HG03457 (cell line): ENCODE data around the gene ZBP1.
"Not testable (repeated sequence)": the region's sequence is repeated elsewhere in the genome, so short reads cannot be mapped to it uniquely, and the experiment has no call there.

Experiments
- ATAC-seq: cut with Tn5 transposase; IDR thresholded peaks from one replicate; pipeline ENCODE4 v1.9.1; 2021; ENCODE audit warnings: moderate number of reproducible peaks; ENCODE audit not compliant: unreplicated experiment

ZBP1 gene

DNA sequence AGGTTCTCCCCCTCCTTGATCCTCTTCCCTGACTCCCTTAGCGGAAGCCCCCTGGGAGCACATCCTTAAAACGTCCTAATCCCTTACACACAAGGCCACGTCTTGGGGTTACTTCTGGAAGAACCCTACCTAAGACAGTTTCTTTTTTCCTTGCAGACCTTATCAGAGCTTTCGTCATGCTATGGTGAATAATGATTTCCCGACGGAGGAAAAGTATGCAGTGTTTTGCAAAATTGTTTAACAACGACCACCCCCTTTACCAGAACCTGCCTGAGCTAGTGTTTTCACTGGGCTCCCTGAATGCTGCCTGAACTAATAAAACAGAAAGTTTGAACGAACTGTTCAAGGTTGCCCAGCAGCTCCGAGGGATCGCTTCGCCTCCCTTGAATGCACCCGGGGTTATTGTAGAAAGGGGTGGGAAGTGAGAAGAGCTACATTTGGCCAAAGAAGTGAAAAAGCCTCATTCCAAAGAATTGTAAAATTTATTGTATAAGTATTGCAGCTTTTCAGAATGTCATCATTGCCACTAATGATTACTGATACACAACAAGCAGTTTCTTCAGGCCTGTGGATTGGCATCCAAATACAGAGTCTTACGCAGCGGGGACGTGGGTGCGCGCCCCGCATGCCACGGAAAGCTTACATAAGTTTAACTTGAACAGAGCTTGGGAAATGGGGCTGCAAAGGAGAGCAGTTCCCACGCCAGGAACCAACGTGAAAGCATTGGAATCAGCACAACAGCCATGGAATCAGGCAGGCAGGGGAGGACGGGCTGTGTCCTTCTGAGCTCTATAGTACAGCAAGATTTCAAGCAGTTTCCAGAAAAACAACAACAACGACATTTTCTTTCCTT is 27.9 kb upstream of the ZBP1 start:
- ATAC-seq: no peak

- ATAC-seq: no peak
These were observed 27.0 kb upstream of the ZBP1 start for GRCh38 chr20:57647006-57647932.

DNA sequence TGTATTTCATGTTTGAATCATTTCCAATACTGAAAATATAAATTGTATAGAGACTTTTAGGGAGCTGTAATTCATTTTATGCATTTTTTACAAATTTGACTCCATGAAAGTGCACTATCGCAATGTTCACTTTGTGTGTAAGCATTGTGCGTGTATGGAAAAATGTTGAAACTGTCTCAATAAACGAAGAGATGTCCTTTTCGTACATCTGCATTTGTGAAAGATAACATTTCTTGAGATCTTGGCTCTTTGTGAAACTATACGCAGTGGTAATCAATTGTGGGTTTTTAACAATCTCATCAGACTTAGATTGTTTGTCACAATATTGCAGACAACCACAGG is 18.6 kb upstream of the ZBP1 start:
- no peak for ATAC-seq

DNA sequence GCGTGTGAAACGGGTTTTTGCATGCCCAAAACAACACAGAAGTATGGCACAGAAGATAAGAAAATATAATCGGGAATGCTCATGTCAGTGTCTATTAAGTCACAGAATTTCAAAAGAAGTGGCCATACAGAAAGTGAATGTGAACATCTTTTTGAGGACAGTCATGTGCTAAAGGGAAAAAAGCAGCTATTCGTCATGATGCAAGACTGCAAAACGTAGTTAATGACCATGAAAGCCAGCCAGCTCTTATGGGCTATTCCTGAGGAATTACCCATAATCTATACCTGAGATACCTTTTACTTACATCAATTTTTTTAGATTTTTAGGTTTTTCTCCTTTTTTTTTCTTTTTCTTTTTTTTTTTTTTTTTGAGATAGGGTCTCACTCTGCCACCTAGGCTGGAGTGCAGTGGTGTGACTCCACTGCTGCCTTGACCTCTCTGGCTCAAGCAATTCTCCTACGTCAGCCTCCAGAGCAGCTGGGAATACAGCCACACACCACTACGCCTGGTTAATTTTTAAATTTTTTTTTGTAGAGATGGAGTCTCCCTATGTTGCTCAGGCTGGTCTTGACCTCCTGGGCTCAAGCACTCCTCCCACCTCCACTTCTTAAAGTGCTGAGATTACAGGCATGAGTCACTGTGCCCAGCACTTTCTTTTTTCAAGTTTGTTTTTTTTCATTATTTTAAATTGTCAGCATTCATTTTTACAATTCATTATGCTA is 18.1 kb upstream of the ZBP1 start:
- no peak for ATAC-seq

DNA sequence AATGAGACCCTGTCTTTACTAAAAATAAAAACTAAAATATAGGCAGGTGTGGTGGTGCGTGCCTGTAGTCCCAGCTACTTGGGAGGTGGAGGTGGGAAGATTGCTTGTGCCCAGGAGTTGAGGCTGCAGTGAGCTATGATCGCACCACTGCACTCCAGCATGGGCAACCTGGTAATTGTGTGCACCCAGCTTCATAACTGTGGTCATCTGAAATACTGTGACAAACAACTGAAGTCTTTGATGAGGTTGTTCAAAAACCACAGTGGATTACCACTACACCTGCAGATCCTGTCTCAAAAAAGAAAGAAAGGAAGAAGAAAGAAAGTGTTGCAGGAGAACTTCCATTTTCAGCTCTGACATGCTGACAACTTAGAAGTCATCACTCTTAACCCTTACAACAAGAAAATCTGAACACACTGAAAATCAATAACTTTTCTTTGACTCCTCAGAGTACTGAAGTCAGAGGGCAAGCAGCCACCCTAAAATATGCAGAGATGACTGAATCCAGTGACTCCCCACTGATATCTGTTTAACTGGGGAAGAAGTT is 13.8 kb upstream of the ZBP1 start:
- ATAC-seq: no peak

GRCh38 chr20:57632286-57632685 is 12.1 kb upstream of the ZBP1 start:
- ATAC-seq: no peak

DNA sequence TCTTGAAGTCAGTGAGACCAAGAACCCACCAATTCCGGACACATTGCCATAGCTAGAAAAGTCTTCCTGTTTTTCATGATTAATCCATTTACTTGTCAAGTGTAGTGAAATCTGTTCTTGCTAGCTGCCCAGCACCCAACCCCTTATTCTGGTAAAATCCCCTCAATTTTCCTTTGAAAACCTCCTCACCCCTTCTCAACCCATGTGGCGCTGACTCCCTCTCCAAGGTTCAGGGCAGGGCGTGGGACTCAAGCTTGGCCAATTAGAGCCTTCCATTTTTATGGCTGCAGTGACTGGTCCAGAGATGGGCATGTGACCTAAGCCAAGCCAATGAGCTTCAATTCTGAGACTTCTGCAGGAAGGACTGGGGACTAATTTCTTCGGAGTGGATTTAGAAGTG is 9.8 kb upstream of the ZBP1 start:
- no peak for ATAC-seq

GRCh38 chr20:57629491-57629901 is 9.3 kb upstream of the ZBP1 start:
- ATAC-seq: not testable (repeated sequence)

DNA sequence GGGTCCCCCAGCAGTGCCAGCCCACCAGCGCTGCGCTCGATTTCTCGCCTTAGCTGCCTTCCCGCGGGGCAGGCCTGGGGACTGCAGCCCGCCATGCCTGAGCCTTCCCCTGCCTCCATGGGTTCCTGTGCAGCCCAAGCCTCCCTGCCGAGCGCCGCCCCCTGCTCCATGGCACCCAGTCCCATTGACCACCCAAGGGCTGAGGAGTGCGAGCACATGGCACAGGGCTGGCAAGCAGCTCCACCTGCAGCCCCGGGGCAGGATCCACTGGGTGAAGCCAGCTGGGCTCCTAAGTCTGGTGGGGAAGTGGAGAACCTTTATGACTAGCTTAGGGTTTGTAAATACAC is 8.7 kb upstream of the ZBP1 start:
- ATAC-seq: not testable (repeated sequence)

DNA sequence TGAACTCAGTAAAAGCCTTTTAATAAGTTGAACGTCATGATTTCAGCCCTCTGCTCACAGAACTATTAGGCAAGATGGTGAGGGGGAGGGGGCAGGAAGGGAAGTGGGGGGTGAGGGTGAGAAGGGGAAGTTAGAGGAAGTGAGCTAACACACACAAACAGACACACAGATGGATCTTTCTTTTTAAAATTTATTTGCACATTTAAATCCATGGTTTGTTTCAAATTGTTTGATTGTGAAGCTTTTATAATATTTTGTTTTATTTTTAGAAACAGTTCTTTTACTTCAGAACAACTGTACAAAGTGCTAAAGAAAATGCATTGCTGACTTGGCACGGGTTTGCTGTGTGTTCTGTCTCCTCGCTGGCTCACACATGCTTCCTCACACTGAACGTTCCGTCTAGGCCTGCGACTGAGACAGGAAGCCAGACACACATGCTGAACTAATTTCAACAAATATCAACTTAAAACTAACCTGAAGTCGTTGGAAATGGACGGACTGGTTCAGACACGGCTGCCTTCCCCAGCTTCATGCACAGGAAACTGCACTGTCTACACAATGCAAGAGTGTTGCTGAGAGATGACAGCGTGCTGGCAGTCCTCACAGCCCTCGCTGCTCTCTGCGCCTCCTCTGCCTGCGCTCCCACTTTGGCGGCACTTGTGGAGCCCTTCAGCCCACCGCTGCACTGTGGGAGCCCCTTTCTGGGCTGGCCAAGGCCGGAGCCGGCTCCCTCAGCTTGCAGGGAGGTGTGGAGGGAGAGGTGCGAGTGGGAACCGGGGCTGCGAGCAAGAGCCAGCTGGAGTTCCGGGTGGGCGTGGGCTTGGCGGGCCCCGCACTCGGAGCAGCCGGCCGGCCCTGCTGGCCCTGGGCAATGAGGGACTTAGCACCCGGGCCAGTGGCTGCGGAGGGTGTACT is 8.1 kb upstream of the ZBP1 start:
- no peak for ATAC-seq

DNA sequence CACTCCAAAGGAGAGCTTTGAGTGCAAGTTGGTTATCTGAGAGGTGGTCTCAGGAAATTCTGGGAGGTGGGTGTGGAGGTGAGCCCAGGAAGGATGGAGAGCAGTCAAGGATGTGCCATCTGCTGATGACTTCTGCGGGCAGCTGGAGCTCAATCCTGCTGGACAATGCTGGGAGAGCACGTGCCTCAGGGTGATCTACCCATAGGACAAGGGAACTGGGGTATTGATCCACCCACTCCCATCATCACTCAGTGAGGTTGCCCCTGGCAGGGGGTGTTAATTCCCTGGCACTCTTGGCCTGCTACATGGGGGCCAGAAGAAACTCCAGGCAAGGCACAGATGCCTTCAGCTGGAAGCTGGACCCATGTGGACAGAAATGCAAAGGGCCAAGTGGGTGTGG is 7.1 kb upstream of the ZBP1 start:
- no peak for ATAC-seq

GRCh38 chr20:57625978-57626377 is 5.8 kb upstream of the ZBP1 start:
- no peak for ATAC-seq

- ATAC-seq: no peak
These were observed 5.1 kb upstream of the ZBP1 start for GRCh38 chr20:57625181-57625958.

- ATAC-seq: no peak
These were observed 3.9 kb upstream of the ZBP1 start for GRCh38 chr20:57624124-57624523.

- ATAC-seq: no peak
These were observed 2.6 kb upstream of the ZBP1 start for GRCh38 chr20:57622579-57623381.

DNA sequence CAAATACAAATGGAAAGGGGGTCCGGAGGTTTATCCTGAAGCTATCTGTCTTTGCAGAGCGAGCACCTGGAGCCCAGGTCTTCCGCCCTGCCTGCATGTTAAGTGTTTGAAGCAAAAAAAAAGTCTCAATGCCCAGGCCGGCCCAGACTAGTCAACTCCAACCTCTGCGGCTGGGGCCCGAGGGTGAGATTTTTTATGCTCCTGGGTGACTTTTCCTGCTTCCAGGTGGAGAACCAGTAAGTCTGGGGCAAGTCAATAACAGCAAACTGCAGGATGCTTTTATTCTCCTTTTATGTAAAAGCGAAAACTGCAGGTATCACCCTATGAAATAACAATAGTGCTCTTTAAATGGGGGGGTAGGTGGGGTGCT is 2.0 kb upstream of the ZBP1 start:
- ATAC-seq: no peak

DNA sequence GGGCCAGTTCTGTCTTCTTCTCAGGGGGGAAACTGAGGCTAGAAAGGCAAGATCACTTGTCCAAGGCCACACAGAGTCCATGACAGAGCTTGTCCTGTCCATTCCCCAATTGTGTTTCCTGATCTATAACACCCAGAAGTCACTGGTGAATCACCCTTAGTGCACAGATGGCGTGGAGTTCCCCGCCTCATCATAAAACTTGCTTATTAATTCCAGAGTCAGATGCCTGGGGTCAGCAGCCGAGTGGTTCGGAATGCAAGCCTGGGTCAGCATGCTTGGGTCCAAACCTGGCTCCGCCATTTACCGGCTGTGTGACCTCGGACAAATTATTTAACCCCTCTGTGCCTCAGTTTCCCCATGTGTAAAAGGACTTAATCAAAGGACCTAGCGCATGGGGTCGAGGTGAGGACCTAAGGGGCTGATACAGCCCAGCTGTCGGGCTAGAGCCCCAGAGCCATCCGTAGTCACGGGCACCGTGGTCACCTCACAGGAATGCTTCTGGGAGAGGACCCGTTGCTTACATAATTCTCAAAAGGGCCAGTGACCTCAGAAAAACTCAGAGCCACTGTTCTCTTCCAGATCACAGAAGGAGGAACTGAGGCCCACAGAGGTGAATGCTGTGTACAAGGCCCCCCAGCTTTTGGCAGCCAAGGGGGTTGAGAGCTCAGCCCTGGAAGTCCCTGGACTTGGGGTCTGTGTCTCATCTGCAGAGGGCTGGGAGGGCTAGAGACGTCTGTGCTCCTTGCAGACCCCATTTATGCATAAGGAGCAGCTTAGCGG is 1.4 kb upstream of the ZBP1 start:
- ATAC-seq: no peak

DNA sequence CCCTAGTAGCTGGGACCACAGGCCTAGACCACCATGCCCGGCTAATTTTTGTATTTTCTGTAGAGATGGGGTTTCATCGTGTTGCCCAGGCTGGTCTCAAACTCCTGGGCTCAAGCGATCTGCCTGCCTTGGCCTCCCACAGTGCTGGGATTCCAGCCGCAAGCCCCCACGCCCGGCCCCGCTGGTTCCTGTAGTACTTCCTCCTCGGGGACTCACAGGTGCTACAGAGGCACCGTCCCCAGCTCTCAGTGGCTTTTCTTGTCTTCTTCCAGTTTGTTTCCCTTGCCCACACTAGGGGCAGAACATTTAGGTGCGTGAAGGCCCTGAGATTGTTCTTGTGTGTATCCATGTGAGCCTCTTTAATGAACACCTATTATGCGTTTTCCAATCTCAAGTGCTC is 773 bp upstream of the ZBP1 start:
- ATAC-seq: no peak
